ENCODE results near the gene KCNT1. TPM values are rescaled to one million over a fixed set of nuclear protein-coding genes. Genes with fewer than 3 reads are reported as not detected.

The KCNT1 gene
- polyA plus RNA-seq, 1 experiment: not detected

DNA sequence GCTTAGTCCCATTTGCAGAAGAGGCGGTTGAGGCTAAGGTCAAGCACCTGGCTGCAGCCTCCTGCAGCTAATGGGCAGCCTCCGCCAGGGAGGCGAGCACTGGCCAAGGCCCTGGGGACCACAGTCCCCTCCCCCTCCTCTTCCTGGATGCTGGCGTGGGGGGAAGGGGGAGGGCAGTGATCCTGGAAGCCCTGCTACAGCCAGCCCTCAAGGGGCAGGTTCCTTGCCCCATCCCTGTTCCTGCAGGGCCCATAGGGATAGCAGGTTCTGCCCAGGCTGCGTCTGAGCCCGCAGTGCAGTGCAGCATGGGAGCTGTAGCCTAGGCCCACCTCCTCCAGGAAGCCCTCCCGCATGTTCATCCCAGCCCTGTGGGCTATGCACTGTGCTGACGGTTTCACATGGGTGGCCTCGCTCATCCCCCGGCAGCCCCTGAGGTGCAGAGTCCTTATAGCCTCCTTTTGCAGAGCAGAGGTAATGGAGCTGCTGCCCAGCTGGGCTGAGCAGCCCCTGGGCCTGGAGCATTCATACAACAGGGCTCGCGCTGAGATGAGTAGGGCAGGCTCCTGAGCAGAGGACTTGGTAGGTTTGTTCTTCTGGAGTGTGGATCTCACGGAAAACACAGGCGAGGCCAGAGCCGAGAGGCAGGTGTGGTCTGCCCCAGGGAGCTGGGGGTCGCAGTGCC is 36.0 kb downstream of the KCNT1 start:
- Histone ChIP-seq H3K27me3 (ENCODE audit: control insufficient read depth, insufficient read depth, low read length) (peaks cover 4% of the 10 kb centered on the region), H3K36me3 (ENCODE audit: control insufficient read depth, insufficient read depth, low read length) (no peaks in the 10 kb centered on the region), H3K4me3 (ENCODE audit: low read depth, low read length) (no peak overlapping the region)
- TF ChIP-seq, protein P1, sequence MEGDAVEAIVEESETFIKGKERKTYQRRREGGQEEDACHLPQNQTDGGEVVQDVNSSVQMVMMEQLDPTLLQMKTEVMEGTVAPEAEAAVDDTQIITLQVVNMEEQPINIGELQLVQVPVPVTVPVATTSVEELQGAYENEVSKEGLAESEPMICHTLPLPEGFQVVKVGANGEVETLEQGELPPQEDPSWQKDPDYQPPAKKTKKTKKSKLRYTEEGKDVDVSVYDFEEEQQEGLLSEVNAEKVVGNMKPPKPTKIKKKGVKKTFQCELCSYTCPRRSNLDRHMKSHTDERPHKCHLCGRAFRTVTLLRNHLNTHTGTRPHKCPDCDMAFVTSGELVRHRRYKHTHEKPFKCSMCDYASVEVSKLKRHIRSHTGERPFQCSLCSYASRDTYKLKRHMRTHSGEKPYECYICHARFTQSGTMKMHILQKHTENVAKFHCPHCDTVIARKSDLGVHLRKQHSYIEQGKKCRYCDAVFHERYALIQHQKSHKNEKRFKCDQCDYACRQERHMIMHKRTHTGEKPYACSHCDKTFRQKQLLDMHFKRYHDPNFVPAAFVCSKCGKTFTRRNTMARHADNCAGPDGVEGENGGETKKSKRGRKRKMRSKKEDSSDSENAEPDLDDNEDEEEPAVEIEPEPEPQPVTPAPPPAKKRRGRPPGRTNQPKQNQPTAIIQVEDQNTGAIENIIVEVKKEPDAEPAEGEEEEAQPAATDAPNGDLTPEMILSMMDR (IDR thresholded peaks at IDR 0.05; ENCODE audit: insufficient read depth, low read depth, low read length): no peak
- no peak for DNase-seq (ENCODE audit: low read depth)
- CTCF ChIA-PET: interaction anchor here (0.8 kb wide), 1 partner anchor 40 kb away, joined by 3 read pairs; no protein-coding TSS in a partner anchor
- POLR2A ChIA-PET: no interaction called here

DNA sequence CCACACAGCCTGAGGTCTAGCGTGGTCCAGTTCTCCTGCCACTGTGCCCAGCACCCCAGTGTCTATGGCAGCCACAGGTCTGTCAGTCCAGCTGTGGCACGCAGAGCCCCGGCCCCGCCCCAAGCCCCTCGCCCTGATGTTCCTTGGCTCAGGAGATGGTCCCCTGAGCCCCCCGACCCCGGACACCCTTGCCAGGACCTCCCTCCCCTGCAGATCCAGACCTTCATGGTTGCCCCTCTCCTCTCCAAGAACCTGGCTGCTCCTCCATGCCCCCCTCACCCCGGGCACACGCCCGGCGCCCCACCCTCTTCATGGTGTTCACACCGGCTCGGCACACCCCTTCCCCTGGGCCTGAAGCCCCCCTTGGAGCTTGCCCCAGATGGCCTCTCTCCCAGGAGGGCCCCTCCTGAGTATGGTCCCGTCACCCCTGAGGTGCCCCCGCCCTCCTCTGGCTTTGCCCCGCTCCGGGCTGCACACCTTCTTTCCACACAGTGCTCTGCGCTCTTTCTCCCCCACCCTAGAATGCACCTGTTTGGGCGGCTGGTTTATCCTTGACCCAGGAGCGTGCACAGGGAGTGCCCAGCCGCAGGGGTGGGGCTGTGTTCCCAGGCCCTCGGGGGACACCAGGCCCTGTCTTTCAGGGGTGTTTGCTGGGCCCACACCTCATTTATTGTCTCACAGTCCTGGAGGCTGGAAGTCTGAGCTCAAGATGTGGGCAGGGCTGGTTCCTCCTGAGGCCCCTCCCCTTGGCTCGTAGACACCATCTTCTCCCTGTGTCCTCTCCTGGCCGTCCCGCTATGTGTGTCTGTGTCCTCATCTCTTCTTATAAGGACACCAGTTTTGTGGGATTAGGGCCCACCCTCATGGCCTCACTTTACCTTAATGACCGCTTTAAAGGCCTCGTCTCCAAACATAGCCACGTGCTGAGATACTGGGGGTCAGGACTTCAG is 37.6 kb downstream of the KCNT1 start:
- no peak for DNase-seq (ENCODE audit: low read depth)
- POLR2A ChIA-PET: no interaction called here
- Histone ChIP-seq H3K4me3 (ENCODE audit: low read depth, low read length) (no peak overlapping the region), H3K36me3 (ENCODE audit: control insufficient read depth, insufficient read depth, low read length) (no peaks in the 10 kb centered on the region), H3K27me3 (ENCODE audit: control insufficient read depth, insufficient read depth, low read length) (peaks cover 4% of the 10 kb centered on the region)
- CTCF ChIA-PET: no interaction called here
- TF ChIP-seq, protein P1 (IDR thresholded peaks at IDR 0.05; ENCODE audit: insufficient read depth, low read depth, low read length): no peak

DNA sequence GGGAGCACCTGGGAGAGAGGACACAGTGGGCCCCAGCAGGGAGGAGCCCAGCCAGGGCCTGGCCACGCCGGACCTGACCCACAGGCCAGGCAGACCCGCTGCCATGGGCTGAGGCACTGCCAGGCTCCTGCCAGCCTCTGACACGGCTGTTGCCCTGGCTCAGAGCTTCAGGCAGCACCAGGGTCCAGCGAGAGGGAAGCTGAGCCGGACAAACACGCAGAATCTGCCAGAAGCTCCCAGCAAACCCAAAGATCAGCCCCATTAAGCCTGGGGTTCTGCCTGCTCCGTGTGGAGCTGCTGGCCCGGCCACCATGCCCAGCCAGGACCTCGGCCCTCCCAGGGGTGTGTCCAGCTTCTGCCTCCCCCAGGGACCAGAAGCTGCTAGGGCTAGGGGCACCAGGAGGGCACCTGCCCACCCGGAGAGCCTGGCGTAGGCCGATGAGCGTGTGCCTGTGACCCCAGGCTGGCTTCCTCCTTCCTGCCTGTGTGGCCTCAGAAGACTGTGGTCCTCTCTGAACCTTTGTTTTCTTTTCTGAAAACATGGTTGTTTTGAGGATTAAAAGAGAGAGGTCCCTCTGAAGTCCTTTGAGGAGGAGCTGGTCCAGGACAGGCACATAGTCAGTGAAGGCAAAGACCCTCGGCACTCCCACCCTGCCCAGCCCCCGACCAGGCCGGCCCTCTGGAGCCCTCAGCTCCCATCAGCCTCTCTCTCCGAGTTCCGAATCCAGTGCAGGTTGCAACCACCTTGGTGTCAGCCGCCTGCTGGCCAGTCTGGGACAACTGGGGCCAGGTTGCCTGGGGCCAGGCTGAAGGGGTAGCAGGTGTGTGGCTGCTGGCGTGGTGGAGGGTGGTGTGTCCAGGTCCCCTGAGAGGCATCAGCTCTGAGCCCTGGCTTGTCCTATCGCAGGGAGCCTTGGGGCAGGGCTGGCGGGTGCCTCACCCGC is 39.6 kb downstream of the KCNT1 start:
- ChIA-PET CTCF (no interaction called here), POLR2A (no interaction called here)
- Histone ChIP-seq H3K36me3 (ENCODE audit: control insufficient read depth, insufficient read depth, low read length) (no peaks in the 10 kb centered on the region), H3K27me3 (ENCODE audit: control insufficient read depth, insufficient read depth, low read length) (peaks cover 4% of the 10 kb centered on the region), H3K4me3 (ENCODE audit: low read depth, low read length) (no peak overlapping the region)
- TF ChIP-seq, protein P1 (IDR thresholded peaks at IDR 0.05; ENCODE audit: insufficient read depth, low read depth, low read length): no peak
- no peak for DNase-seq (ENCODE audit: low read depth)

DNA sequence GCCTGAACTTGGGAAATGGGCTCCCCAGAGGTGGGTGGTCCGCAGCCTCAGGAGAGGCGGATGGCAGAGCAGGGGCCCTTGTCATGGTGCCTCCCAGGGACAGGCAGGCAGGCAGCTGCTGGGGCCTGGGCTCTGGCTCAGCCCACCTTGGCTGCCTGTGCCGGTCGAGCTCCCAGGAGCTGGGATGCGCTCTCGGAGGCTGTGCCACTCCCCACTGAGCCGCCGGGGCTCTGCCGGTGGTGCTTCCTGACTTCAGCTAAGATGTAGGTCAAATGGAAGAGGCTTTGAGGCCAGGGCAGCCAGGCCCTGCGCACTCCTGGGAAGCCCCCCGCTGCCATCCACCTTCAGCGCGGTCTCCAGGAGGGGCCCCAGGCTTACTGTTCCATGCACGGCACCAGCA is 41.0 kb downstream of the KCNT1 start:
- POLR2A ChIA-PET: no interaction called here
- H3K4me3 ChIP-seq (ENCODE audit: low read depth, low read length): no peak overlapping the region
- CTCF ChIA-PET: no interaction called here
- TF ChIP-seq, protein P1 (IDR thresholded peaks at IDR 0.05; ENCODE audit: insufficient read depth, low read depth, low read length): no peak
- no peaks in the 10 kb centered on the region for H3K27me3 ChIP-seq (ENCODE audit: control insufficient read depth, insufficient read depth, low read length)
- no peak for DNase-seq (ENCODE audit: low read depth)
- no peaks in the 10 kb centered on the region for H3K36me3 ChIP-seq (ENCODE audit: control insufficient read depth, insufficient read depth, low read length)

All from BJ (cell line).